Activated CD8-positive, alpha-beta T cell treated with anti-CD3 and anti-CD28 coated beads for 36 hours (primary cell): ENCODE results near the gene SYMPK. TPM values are rescaled to one million over a fixed set of nuclear protein-coding genes. Genes with fewer than 3 reads are reported as not detected.

Experiments used
- ATAC-seq: fragments of 200-7000 bp; cut with Tn5 transposase; one replicate; pipeline ENCODE4 v1.10.0; 2021; ENCODE audit warnings: mild to moderate bottlenecking, moderate library complexity
- CTCF ChIA-PET: fragments of 350-600 bp; sonication (Branson Sonifier 250); formaldehyde crosslinking; loops from one replicate; lab custom pipeline; 2021; ENCODE audit warnings: antibody characterized with exemption; lab: Charles Lee
- POLR2A ChIA-PET: fragments of 350-600 bp; sonication (Branson Sonifier 250); formaldehyde crosslinking; loops from one replicate; lab custom pipeline; 2021; ENCODE audit warnings: antibody characterized with exemption; lab: Charles Lee
- DNase-seq: peaks from one replicate; pipeline ENCODE4 v3.0.0-alpha.2; 2020
- H3K27ac Mint-ChIP-seq: one replicate; pipeline ENCODE4 v1.8.0; 2021; ENCODE audit warnings: mild to moderate bottlenecking, mixed read lengths
- H3K27me3 Mint-ChIP-seq: one replicate; pipeline ENCODE4 v1.8.0; 2021; ENCODE audit warnings: mixed read lengths
- H3K36me3 Mint-ChIP-seq: one replicate; pipeline ENCODE4 v1.8.0; 2021; ENCODE audit warnings: low read depth, mixed read lengths
- H3K4me1 Mint-ChIP-seq: one replicate; pipeline ENCODE4 v1.8.0; 2021; ENCODE audit warnings: low read depth, mixed read lengths
- H3K4me3 Mint-ChIP-seq: one replicate; pipeline ENCODE4 v1.8.0; 2021; ENCODE audit warnings: mild to moderate bottlenecking, moderate library complexity, mixed read lengths
- H3K9me3 Mint-ChIP-seq: one replicate; pipeline ENCODE4 v1.8.0; 2021; ENCODE audit warnings: mixed read lengths
- CTCF ChIP-seq: fragments of 200-600 bp; IDR thresholded peaks from one replicate; pipeline ENCODE4 v1.8.0; 2022; ENCODE audit warnings: antibody characterized with exemption, mild to moderate bottlenecking
- intact Hi-C: fragments of 100-400 bp; cut with micrococcal nuclease; formaldehyde crosslinking; loops from one replicate; pipeline ENCODE4 v1.10.0; 2022
- total RNA-seq, 2 experiments: library from RNA; stranded (reverse); gene quantifications; one replicate each; pipeline ENCODE4 v1.2.3, GENCODE V29; 2021

SYMPK gene
- total RNA-seq, 2 experiments from 2014 or later = 96.8 to 114 TPM

DNA sequence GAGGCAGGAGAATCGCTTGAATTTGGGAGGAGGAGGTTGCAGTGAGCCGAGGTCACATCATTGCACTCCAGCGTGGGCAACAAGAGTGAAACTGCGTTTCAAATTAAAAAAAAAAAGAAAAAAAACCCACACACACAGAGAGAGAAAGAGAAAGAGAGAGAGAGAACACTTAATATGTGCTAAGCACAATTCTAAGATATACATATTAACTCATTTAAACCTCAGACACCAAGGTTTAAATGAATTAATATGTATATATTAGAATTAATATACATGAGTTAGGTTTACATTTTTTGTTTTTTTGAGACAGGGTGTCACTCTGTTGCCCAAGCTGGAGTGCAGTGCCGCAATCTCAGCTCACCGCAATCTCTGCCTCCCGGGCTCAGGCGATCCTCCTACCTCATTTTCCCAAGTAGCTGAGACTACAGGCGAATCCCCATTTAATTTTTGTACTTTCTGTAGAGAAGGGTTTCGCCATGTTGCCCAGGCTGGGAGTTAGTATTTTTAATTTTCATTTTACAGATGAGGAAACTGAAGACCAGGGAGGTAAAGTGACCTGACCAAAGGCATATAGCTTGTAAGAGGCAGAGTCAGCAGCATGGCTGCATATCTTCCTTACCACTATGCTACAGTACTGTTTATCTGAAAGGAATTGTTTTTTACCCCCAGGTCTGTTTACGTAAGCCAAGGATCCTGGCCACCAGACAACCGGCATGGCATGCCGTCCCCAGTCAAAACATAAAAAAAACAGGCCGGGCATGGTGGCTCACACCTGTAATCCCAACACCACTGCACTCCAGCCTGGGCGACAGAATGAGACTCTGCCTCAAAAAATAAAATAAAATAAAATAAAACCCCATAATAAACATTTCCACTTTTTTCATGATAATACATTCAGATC is 2.3 kb downstream of the SYMPK start:
- ChIA-PET POLR2A (interaction anchor here (0.6 kb wide), 1 partner anchor 26 kb away, joined by 4 read pairs; no protein-coding TSS in a partner anchor), CTCF (interaction anchor here (0.8 to 1.5 kb wide), 3 partner anchors 26 to 91 kb away, joined by 3 to 6 read pairs (median 4); partner anchors contain the start of gene SIX5)
- intact Hi-C loops = no loop called here
- H3K4me3 Mint-ChIP-seq = peak overlapping the region; percentile 85
- H3K27ac Mint-ChIP-seq = peak overlapping the region; percentile 68
- H3K9me3 Mint-ChIP-seq = no peaks in the 10 kb centered on the region
- TF ChIP-seq CTCF = no peak
- ATAC-seq = no peak
- H3K27me3 Mint-ChIP-seq = peaks cover 22% of the 10 kb centered on the region
- H3K36me3 Mint-ChIP-seq = peaks cover 17% of the 10 kb centered on the region
- no peak for DNase-seq
- peaks cover 25% of the 10 kb centered on the region for H3K4me1 Mint-ChIP-seq

DNA sequence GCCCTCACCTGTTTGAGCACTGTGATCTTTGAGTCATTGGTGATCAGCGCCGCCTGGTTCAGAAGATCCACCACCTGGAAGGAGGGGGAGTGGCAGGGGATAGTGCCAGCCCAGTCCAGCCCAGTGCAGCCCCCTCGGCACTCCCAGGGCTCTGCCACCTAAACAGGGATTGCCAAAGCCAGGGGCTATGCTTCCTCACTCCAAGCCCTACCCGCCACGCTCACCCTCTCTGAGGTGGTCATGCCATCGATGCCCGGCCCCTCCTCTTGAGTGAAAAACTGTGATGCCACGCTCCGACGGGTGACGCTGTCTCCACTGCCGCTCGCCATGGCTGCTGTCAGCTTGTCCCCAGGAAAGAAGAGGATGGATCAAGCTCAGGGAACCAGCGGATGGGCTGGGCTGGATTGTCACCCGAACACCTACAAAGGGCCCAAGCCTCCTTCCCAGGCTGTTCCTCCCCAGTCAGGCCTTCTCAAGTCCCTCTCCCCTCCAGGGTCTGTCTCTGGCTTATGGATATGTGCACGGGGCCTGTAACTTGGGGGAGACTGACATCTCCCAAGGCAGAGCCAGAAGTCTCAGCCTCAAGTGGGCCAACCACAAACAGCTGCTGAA is 8.7 kb downstream of the SYMPK start:
- no peaks in the 10 kb centered on the region for H3K27me3 Mint-ChIP-seq
- H3K36me3 Mint-ChIP-seq = peaks cover 36% of the 10 kb centered on the region
- H3K27ac Mint-ChIP-seq = no peak overlapping the region
- ChIA-PET POLR2A (interaction anchor here (0.6 to 1.2 kb wide), 2 partner anchors 30 to 369 kb away, joined by 4 read pairs; no protein-coding TSS in a partner anchor), CTCF (interaction anchor here (1.0 to 1.5 kb wide), 2 partner anchors 37 kb away, joined by 4 to 8 read pairs; no protein-coding TSS in a partner anchor)
- H3K4me1 Mint-ChIP-seq = peaks cover 7% of the 10 kb centered on the region
- ATAC-seq (no peak), DNase-seq (no peak)
- no peak overlapping the region for H3K4me3 Mint-ChIP-seq
- TF ChIP-seq CTCF = no peak
- intact Hi-C loops = no loop called here
- H3K9me3 Mint-ChIP-seq = no peaks in the 10 kb centered on the region

DNA sequence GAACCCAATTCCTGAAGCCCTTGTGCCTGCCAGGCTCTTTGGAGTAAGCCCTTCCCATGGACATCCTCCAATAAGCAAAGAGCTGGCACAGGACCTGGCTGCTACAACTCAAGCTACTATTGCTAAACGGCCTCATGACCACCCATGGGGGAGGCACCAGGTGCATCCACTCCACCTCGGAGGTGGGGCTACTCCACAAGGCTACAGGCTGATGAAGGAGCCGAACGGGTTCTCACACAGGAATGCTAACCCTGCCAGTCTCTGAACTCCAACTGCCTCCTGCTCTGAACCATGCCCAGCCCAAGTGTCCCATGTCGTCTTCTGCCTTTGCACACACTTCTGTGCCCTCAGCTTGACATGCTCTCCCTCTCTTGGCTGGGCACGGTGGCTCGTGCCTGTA is 10.0 kb downstream of the SYMPK start:
- intact Hi-C loops = no loop called here
- Mint-ChIP-seq H3K9me3 (no peaks in the 10 kb centered on the region), H3K27me3 (no peaks in the 10 kb centered on the region), H3K27ac (no peak overlapping the region), H3K4me1 (peaks cover under 1% of the 10 kb centered on the region), H3K4me3 (no peak overlapping the region), H3K36me3 (peaks cover 39% of the 10 kb centered on the region)
- no peak for TF ChIP-seq CTCF
- ATAC-seq = no peak
- ChIA-PET POLR2A (interaction anchor here (1.5 kb wide), 1 partner anchor 28 kb away, joined by 4 read pairs; no protein-coding TSS in a partner anchor), CTCF (interaction anchor here (1.0 kb wide), 1 partner anchor 36 kb away, joined by 4 read pairs; no protein-coding TSS in a partner anchor)
- DNase-seq = no peak

DNA sequence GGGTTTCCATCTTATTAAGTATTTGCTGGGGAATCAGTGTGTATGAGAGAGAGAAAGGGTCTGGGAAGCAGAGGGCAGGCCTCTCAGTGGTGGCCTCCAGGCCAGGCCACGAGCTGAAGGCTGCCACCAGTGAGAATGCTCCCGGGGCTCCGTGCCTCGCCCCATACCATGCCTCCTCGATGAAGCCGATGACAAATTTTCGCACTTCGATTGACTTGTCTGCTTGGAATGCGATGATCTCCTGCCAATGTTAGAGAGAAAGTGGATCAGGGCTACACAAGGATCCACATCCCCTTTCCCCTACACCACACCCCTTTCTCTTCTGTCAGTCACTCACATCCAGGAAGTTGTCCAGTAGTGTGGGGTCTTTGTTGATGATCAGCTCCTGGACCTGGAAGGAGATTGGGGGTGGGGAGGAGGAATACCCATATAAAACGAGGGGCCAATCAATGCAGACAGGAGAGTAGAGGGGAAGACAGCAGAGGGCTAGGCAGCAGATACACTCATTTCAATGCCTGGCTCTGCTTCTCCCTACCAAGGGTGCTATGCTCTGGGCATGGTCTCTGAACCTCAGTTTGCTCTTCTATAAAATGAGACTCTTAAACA is 10.7 kb downstream of the SYMPK start:
- Mint-ChIP-seq H3K4me3 (no peak overlapping the region), H3K4me1 (no peaks in the 10 kb centered on the region), H3K27me3 (no peaks in the 10 kb centered on the region), H3K36me3 (peaks cover 44% of the 10 kb centered on the region), H3K27ac (no peak overlapping the region), H3K9me3 (no peaks in the 10 kb centered on the region)
- DNase-seq (no peak), ATAC-seq (no peak)
- ChIA-PET POLR2A (interaction anchor here (1.5 kb wide), 1 partner anchor 27 kb away, joined by 4 read pairs; no protein-coding TSS in a partner anchor), CTCF (no interaction called here)
- intact Hi-C loops = no loop called here
- no peak for TF ChIP-seq CTCF
